ENCODE data around the gene PRELID2. TPM values are rescaled to one million over a fixed set of nuclear protein-coding genes. Genes with fewer than 3 reads are reported as not detected.

Gene PRELID2
- 3.5 TPM for polyA plus RNA-seq (2013, experiment 1 of 2)
- 3.7 TPM for polyA plus RNA-seq (2013, experiment 2 of 2)

DNA sequence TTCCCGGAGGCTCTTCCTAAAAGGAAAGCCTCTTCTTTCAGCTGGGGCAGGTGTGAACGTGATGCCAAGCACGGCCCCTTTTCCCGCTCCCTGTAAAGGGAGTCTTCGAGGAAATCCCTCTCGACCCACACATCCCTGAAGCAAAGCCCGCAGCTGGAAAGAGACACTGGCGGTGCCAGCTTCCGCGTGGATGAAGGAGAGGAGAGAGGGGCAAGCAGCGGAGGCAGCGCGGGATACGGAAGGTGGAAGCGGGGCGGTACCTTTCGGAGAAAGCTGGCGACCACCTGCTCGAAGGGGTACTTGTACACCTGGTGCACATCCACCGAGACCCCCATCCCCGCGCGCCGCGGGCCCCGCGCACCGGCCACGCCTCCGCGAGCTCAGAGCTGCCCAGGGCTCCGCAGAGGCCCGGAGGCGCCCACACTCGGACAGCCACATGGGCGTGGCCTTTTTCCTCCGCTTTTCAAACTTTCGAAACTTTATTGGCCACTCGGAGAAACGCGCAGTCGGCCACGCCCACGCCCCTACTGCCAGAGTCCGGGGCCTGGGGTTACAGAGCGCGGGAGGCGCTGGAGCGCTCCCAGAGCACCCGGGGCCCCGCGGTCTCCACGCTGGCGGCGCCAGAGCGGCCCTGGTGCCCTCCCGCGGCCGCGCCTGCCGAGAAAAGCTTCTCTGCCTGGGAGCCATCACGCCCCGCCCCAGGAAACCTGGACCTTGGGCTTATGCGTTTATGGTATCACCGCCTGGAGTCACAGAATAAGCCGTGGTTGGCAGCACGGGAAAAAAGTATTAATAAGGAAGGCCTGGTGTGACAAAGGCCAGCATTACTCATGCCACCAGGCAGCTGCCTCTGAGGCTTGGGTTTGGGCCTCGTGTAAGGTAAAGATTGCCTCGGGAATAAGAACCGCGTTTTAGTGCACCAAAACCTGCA is at the start of gene PRELID2:
TSS of gene PRELID2 (minus strand) at position 426 of the 931 bp plus-strand sequence. CDS start at position 335, 91 bp downstream.
- 5% methylated on average over 68 of the region's 71 CpGs for WGBS
- Histone ChIP-seq H3K14ac (ENCODE audit: low read length in 2 of 2) (peak within 1 kb of the TSS in 1 of 2 experiments; percentile 12), H3K27me3 (ENCODE audit: control insufficient read depth in 1 of 2, insufficient read depth in 1 of 2, low read length in 2 of 2) (no peaks in the 10 kb centered on the region), H3K18ac (ENCODE audit: low read depth in 1 of 2, low read length in 2 of 2) (peak within 1 kb of the TSS; percentile 79 to 80), H4K91ac (ENCODE audit: low read length) (peak within 1 kb of the TSS; percentile 34), H3K4me1 (ENCODE audit: control insufficient read depth, insufficient read depth, low read depth, low read length) (peaks cover 8% of the 10 kb centered on the region), H3K27ac (ENCODE audit: low read length, poor library complexity, severe bottlenecking) (no peak within 1 kb of the TSS), H2AK5ac (ENCODE audit: low read length, severe bottlenecking) (no peak within 1 kb of the TSS), H3K4me3 (ENCODE audit: insufficient read depth in 1 of 2, low read depth in 1 of 2, low read length in 2 of 2) (peak within 1 kb of the TSS; percentile 66 to 89), H3K23ac (ENCODE audit: low read length in 2 of 2) (peak within 1 kb of the TSS in 1 of 2 experiments; percentile 50), H3K4ac (ENCODE audit: low read depth in 1 of 2, low read length in 2 of 2) (peak within 1 kb of the TSS in 1 of 2 experiments; percentile 35), H2BK15ac (ENCODE audit: low read depth, poor library complexity, severe bottlenecking) (peak within 1 kb of the TSS; percentile 68), H3K79me1 (replicated peaks; ENCODE audit: low read length, poor library complexity, severe bottlenecking) (peaks cover 8% of the 10 kb centered on the region), H2BK5ac (ENCODE audit: low read depth, low read length, poor library complexity, severe bottlenecking) (no peak within 1 kb of the TSS), H3K36me3 (ENCODE audit: control insufficient read depth in 1 of 2, insufficient read depth in 2 of 2, low read depth in 1 of 2, low read length in 2 of 2) (no peaks in the 10 kb centered on the region), H2BK12ac (ENCODE audit: low read length in 2 of 2) (peak within 1 kb of the TSS in 1 of 2 experiments; percentile 0), H3K4me2 (ENCODE audit: low read length, poor library complexity, severe bottlenecking) (peak within 1 kb of the TSS; percentile 58), H2BK120ac (ENCODE audit: low read depth, low read length) (peak within 1 kb of the TSS; percentile 71), H3K9ac (ENCODE audit: low read length) (peak within 1 kb of the TSS; percentile 82), H2AFZ (ENCODE audit: low read depth, low read length) (peak within 1 kb of the TSS; percentile 68), H4K8ac (ENCODE audit: low read length) (peak within 1 kb of the TSS; percentile 72), H3K9me3 (ENCODE audit: control insufficient read depth, low read length) (no peaks in the 10 kb centered on the region)
- DNase-seq = peak; percentile 89

GRCh38 chr5:145874765-145875164 is 39.6 kb upstream of the PRELID2 start:
- no peak overlapping the region for H3K4ac ChIP-seq (ENCODE audit: low read depth in 1 of 2, low read length in 2 of 2)
- no peaks in the 10 kb centered on the region for H3K79me1 ChIP-seq (replicated peaks; ENCODE audit: low read length, poor library complexity, severe bottlenecking)
- no peak overlapping the region for H3K23ac ChIP-seq (ENCODE audit: low read length in 2 of 2)
- no peaks in the 10 kb centered on the region for H3K36me3 ChIP-seq (ENCODE audit: control insufficient read depth in 1 of 2, insufficient read depth in 2 of 2, low read depth in 1 of 2, low read length in 2 of 2)
- no peak overlapping the region for H2BK5ac ChIP-seq (ENCODE audit: low read depth, low read length, poor library complexity, severe bottlenecking)
- no peak overlapping the region for H4K91ac ChIP-seq (ENCODE audit: low read length)
- H3K14ac ChIP-seq (ENCODE audit: low read length in 2 of 2) = no peak overlapping the region
- no peaks in the 10 kb centered on the region for H3K9me3 ChIP-seq (ENCODE audit: control insufficient read depth, low read length)
- H3K27ac ChIP-seq (ENCODE audit: low read length, poor library complexity, severe bottlenecking) = no peak overlapping the region
- no peak overlapping the region for H3K18ac ChIP-seq (ENCODE audit: low read depth in 1 of 2, low read length in 2 of 2)
- no peak for DNase-seq
- no peak overlapping the region for H2AK5ac ChIP-seq (ENCODE audit: low read length, severe bottlenecking)
- no peak overlapping the region for H4K8ac ChIP-seq (ENCODE audit: low read length)
- no peak overlapping the region for H3K4me3 ChIP-seq (ENCODE audit: insufficient read depth in 1 of 2, low read depth in 1 of 2, low read length in 2 of 2)
- no peak overlapping the region for H2BK120ac ChIP-seq (ENCODE audit: low read depth, low read length)
- H3K4me1 ChIP-seq (ENCODE audit: control insufficient read depth, insufficient read depth, low read depth, low read length) = no peaks in the 10 kb centered on the region
- H2AFZ ChIP-seq (ENCODE audit: low read depth, low read length) = no peak overlapping the region
- H3K4me2 ChIP-seq (ENCODE audit: low read length, poor library complexity, severe bottlenecking) = no peak overlapping the region
- H3K9ac ChIP-seq (ENCODE audit: low read length) = no peak overlapping the region
- H3K27me3 ChIP-seq (ENCODE audit: control insufficient read depth in 1 of 2, insufficient read depth in 1 of 2, low read length in 2 of 2) = no peaks in the 10 kb centered on the region
- 94% methylated on average over 2 of the region's 2 CpGs for WGBS
- no peak overlapping the region for H2BK15ac ChIP-seq (ENCODE audit: low read depth, poor library complexity, severe bottlenecking)
- no peak overlapping the region for H2BK12ac ChIP-seq (ENCODE audit: low read length in 2 of 2)

- Histone ChIP-seq H3K27me3 (ENCODE audit: control insufficient read depth in 1 of 2, insufficient read depth in 1 of 2, low read length in 2 of 2) (no peaks in the 10 kb centered on the region), H3K23ac (ENCODE audit: low read length in 2 of 2) (no peak within 1 kb of the TSS), H3K4me2 (ENCODE audit: low read length, poor library complexity, severe bottlenecking) (no peak within 1 kb of the TSS), H3K4me3 (ENCODE audit: insufficient read depth in 1 of 2, low read depth in 1 of 2, low read length in 2 of 2) (no peak within 1 kb of the TSS), H2BK15ac (ENCODE audit: low read depth, poor library complexity, severe bottlenecking) (no peak within 1 kb of the TSS), H2BK5ac (ENCODE audit: low read depth, low read length, poor library complexity, severe bottlenecking) (no peak within 1 kb of the TSS), H3K4me1 (ENCODE audit: control insufficient read depth, insufficient read depth, low read depth, low read length) (no peaks in the 10 kb centered on the region), H3K27ac (ENCODE audit: low read length, poor library complexity, severe bottlenecking) (no peak within 1 kb of the TSS), H2BK120ac (ENCODE audit: low read depth, low read length) (no peak within 1 kb of the TSS), H3K36me3 (ENCODE audit: control insufficient read depth in 1 of 2, insufficient read depth in 2 of 2, low read depth in 1 of 2, low read length in 2 of 2) (no peaks in the 10 kb centered on the region), H3K14ac (ENCODE audit: low read length in 2 of 2) (no peak within 1 kb of the TSS), H3K18ac (ENCODE audit: low read depth in 1 of 2, low read length in 2 of 2) (no peak within 1 kb of the TSS), H3K4ac (ENCODE audit: low read depth in 1 of 2, low read length in 2 of 2) (no peak within 1 kb of the TSS), H3K9ac (ENCODE audit: low read length) (no peak within 1 kb of the TSS), H2AK5ac (ENCODE audit: low read length, severe bottlenecking) (no peak within 1 kb of the TSS), H3K9me3 (ENCODE audit: control insufficient read depth, low read length) (no peaks in the 10 kb centered on the region), H4K91ac (ENCODE audit: low read length) (no peak within 1 kb of the TSS), H2BK12ac (ENCODE audit: low read length in 2 of 2) (peak within 1 kb of the TSS in 1 of 2 experiments; percentile 10), H2AFZ (ENCODE audit: low read depth, low read length) (no peak within 1 kb of the TSS), H4K8ac (ENCODE audit: low read length) (no peak within 1 kb of the TSS), H3K79me1 (replicated peaks; ENCODE audit: low read length, poor library complexity, severe bottlenecking) (no peaks in the 10 kb centered on the region)
- WGBS = 82% methylated on average over 1 of the region's 3 CpGs
- no peak for DNase-seq
Measured at GRCh38 chr5:145872914-145873313, 37.8 kb upstream of the PRELID2 start, which contains the start of gene GRXCR2. Gene GRXCR2 (minus strand): TSS chr5:145873014. CDS start chr5:145872968, 46 bp downstream.

DNA sequence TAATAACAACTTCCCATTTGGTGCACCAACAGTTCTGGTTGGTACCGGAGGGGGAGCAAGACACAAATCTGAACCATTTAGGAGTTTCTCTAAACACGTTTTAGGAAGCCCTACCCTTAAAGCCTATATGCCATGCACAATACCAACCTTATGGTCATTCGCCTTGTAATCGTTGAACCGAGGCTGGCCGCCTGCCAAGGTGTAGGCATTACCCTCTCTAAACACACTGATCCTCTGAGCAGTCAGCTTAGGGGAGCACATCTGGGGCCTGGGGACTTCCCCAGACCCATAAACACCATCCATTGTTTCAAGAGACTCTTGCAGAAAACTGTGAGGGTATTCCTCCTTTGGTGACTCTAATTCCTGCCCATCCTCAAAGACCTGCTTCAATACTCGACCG is 37.3 kb upstream of the PRELID2 start:
- Histone ChIP-seq H3K79me1 (replicated peaks; ENCODE audit: low read length, poor library complexity, severe bottlenecking) (no peaks in the 10 kb centered on the region), H2BK15ac (ENCODE audit: low read depth, poor library complexity, severe bottlenecking) (no peak overlapping the region), H2AK5ac (ENCODE audit: low read length, severe bottlenecking) (no peak overlapping the region), H3K4me2 (ENCODE audit: low read length, poor library complexity, severe bottlenecking) (no peak overlapping the region), H2BK12ac (ENCODE audit: low read length in 2 of 2) (peak overlapping the region in 1 of 2 experiments; percentile 10), H2BK120ac (ENCODE audit: low read depth, low read length) (no peak overlapping the region), H3K36me3 (ENCODE audit: control insufficient read depth in 1 of 2, insufficient read depth in 2 of 2, low read depth in 1 of 2, low read length in 2 of 2) (no peaks in the 10 kb centered on the region), H4K91ac (ENCODE audit: low read length) (no peak overlapping the region), H3K27ac (ENCODE audit: low read length, poor library complexity, severe bottlenecking) (no peak overlapping the region), H3K9ac (ENCODE audit: low read length) (no peak overlapping the region), H3K4me3 (ENCODE audit: insufficient read depth in 1 of 2, low read depth in 1 of 2, low read length in 2 of 2) (no peak overlapping the region), H3K27me3 (ENCODE audit: control insufficient read depth in 1 of 2, insufficient read depth in 1 of 2, low read length in 2 of 2) (no peaks in the 10 kb centered on the region), H3K4ac (ENCODE audit: low read depth in 1 of 2, low read length in 2 of 2) (no peak overlapping the region), H2BK5ac (ENCODE audit: low read depth, low read length, poor library complexity, severe bottlenecking) (no peak overlapping the region), H2AFZ (ENCODE audit: low read depth, low read length) (no peak overlapping the region), H3K18ac (ENCODE audit: low read depth in 1 of 2, low read length in 2 of 2) (no peak overlapping the region), H3K23ac (ENCODE audit: low read length in 2 of 2) (no peak overlapping the region), H3K14ac (ENCODE audit: low read length in 2 of 2) (no peak overlapping the region), H3K9me3 (ENCODE audit: control insufficient read depth, low read length) (no peaks in the 10 kb centered on the region), H4K8ac (ENCODE audit: low read length) (no peak overlapping the region), H3K4me1 (ENCODE audit: control insufficient read depth, insufficient read depth, low read depth, low read length) (no peaks in the 10 kb centered on the region)
- no peak for DNase-seq
- WGBS = 88% methylated on average over 8 of the region's 8 CpGs

All from mesenchymal stem cell (in vitro differentiated cells and primary cell).